Liver (tissue), 9 donors: Measurements from ENCODE around the gene PDS5A. TPM values are rescaled to one million over a fixed set of nuclear protein-coding genes. Genes with fewer than 3 reads are reported as not detected.

Source experiments
- DNase-seq: peaks from one replicate; pipeline ENCODE4 v3.0.0-alpha.2; 2017; ENCODE audit warnings: low spot score
- H3K27ac ChIP-seq, 2 donors: one replicate each; pipeline ENCODE4 v1.7.0; 2013; ENCODE audit warnings: inconsistent platforms in 2 of 2, low read length in 2 of 2, control low read depth in 1 of 2, low read depth in 1 of 2, mild to moderate bottlenecking in 1 of 2
- H3K27me3 ChIP-seq, 4 donors: one replicate each; pipeline versions ENCODE4 v1.6.1 to v1.7.0; 2013; ENCODE audit warnings: low read length in 3 of 4, inconsistent platforms in 1 of 4, mild to moderate bottlenecking in 1 of 4, moderate library complexity in 1 of 4; ENCODE audit not compliant: control insufficient read depth in 4 of 4, insufficient read depth in 4 of 4
- H3K36me3 ChIP-seq, 4 donors: one replicate each; pipeline versions ENCODE4 v1.6.1 to v1.7.0; 2013; ENCODE audit warnings: low read length in 3 of 4, mild to moderate bottlenecking in 3 of 4, low read depth in 1 of 4, moderate library complexity in 1 of 4; ENCODE audit not compliant: control insufficient read depth in 4 of 4, insufficient read depth in 3 of 4
- H3K4me1 ChIP-seq, 4 donors: one replicate each; pipeline versions ENCODE4 v1.6.1 to v1.7.0; 2013; ENCODE audit warnings: low read length in 3 of 4, mild to moderate bottlenecking in 3 of 4, moderate library complexity in 1 of 4; ENCODE audit not compliant: control insufficient read depth in 4 of 4, insufficient read depth in 4 of 4
- H3K4me3 ChIP-seq, 3 donors: one replicate each; pipeline versions ENCODE4 v1.6.1 to v1.7.0; 2013; ENCODE audit warnings: low read length in 3 of 3, control low read depth in 1 of 3, low read depth in 1 of 3, mild to moderate bottlenecking in 1 of 3
- H3K9ac ChIP-seq, 2 donors: one replicate each; pipeline ENCODE4 v1.7.0; 2013; ENCODE audit warnings: low read length in 2 of 2, mild to moderate bottlenecking in 2 of 2, moderate library complexity in 2 of 2, control low read depth in 1 of 2, low read depth in 1 of 2
- H3K9me3 ChIP-seq, 4 donors: one replicate each; pipeline versions ENCODE4 v1.6.1 to v1.7.0; 2013; ENCODE audit warnings: low read length in 3 of 4; ENCODE audit not compliant: control insufficient read depth in 4 of 4
- CTCF ChIP-seq: fragments of 150-350 bp; IDR thresholded peaks from 2 replicates; pipeline ENCODE4 v1.5.1; 2017; ENCODE audit warnings: improper control_type of control experiment, low read depth, low read length; ENCODE audit not compliant: missing input control
- EGR1 ChIP-seq, 2 donors: IDR thresholded peaks; 2 replicates each; pipeline ENCODE4 v1.6.1; 2016 to 2018; ENCODE audit warnings: antibody characterized with exemption in 2 of 2, low read depth in 2 of 2
- FOXA1 ChIP-seq: IDR thresholded peaks from 2 replicates; pipeline ENCODE4 v1.6.1; 2016; ENCODE audit warnings: antibody characterized with exemption
- FOXA2 ChIP-seq: IDR thresholded peaks from 2 replicates; pipeline ENCODE4 v1.6.1; 2016; ENCODE audit warnings: antibody characterized with exemption
- GABPA ChIP-seq, 2 donors: IDR thresholded peaks in 1 of 2; conservative IDR thresholded peaks in 1 of 2; 2 replicates each; pipeline ENCODE4 v1.6.1; 2016; ENCODE audit warnings: antibody characterized with exemption in 2 of 2, mild to moderate bottlenecking in 1 of 2, moderate library complexity in 1 of 2
- HNF4A ChIP-seq, 2 donors: conservative IDR thresholded peaks; 2 replicates each; pipeline ENCODE4 v1.6.1; 2016; ENCODE audit warnings: antibody characterized with exemption in 2 of 2, mild to moderate bottlenecking in 2 of 2
- HNF4G ChIP-seq: IDR thresholded peaks from 2 replicates; pipeline ENCODE4 v1.6.1; 2016; ENCODE audit warnings: antibody characterized with exemption
- JUND ChIP-seq, 2 donors: IDR thresholded peaks; 2 replicates each; pipeline ENCODE4 v1.6.1; 2016; ENCODE audit warnings: antibody characterized with exemption in 2 of 2
- NR2F2 ChIP-seq: IDR thresholded peaks from 2 replicates; pipeline ENCODE4 v1.6.1; 2016; ENCODE audit warnings: antibody characterized with exemption
- RAD21 ChIP-seq, 2 donors: IDR thresholded peaks; 2 replicates each; pipeline ENCODE4 v1.6.1; 2016; ENCODE audit warnings: antibody characterized with exemption in 2 of 2, mild to moderate bottlenecking in 2 of 2
- RXRA ChIP-seq, 2 donors: IDR thresholded peaks; 2 replicates each; pipeline ENCODE4 v1.6.1; 2017 to 2018; ENCODE audit warnings: antibody characterized with exemption in 2 of 2, mild to moderate bottlenecking in 1 of 2
- SP1 ChIP-seq: IDR thresholded peaks from 2 replicates; pipeline ENCODE4 v1.6.1; 2018; ENCODE audit warnings: antibody characterized with exemption, mild to moderate bottlenecking
- TAF1 ChIP-seq: conservative IDR thresholded peaks from 2 replicates; pipeline ENCODE4 v1.6.1; 2016; ENCODE audit warnings: antibody characterized with exemption, mild to moderate bottlenecking
- YY1 ChIP-seq: IDR thresholded peaks from 2 replicates; pipeline ENCODE4 v1.6.1; 2016; ENCODE audit warnings: antibody characterized with exemption, mild to moderate bottlenecking
- ZBTB33 ChIP-seq: IDR thresholded peaks from 2 replicates; pipeline ENCODE4 v1.6.1; 2016; ENCODE audit warnings: antibody characterized with exemption
- WGBS: extraction: QIAGEN DNeasy Blood & Tissue Kit; methylation state at CpG from one replicate; pipeline ENCODE4 v1.1.7; 2013; 5-methylcytosine and 5-hydroxymethylcytosine counted together
- polyA plus RNA-seq, 2 donors: library from polyadenylated mRNA; stranded (reverse) in 1 of 2; unstranded in 1 of 2; fragments of 200-250 nt in 1 of 2; fragments of >200 nt in 1 of 2; fragmentation: Nextera tagmentation in 1 of 2; extraction: Ambion mirVana in 1 of 2; gene quantifications; one replicate each; pipeline versions ENCODE4 v1.2.1 to v1.2.3, GENCODE V29; 2013 to 2015
- total RNA-seq, 2 donors: library from RNA; depleted of rRNA; stranded (reverse); fragments of >200 nt; gene quantifications; one replicate each; pipeline ENCODE4 v1.2.3, GENCODE V29; 2014
- TF ChIP-seq, protein P1 (sequence below): IDR thresholded peaks from 2 replicates; pipeline ENCODE4 v1.6.1; 2016; ENCODE audit warnings: antibody characterized with exemption, mild to moderate bottlenecking
- TF ChIP-seq, protein P2 (sequence below): IDR thresholded peaks from 2 replicates; pipeline ENCODE4 v1.6.1; 2016; ENCODE audit warnings: antibody characterized with exemption
- TF ChIP-seq, protein P3 (sequence below): IDR thresholded peaks from 2 replicates; pipeline ENCODE4 v1.6.1; 2016; ENCODE audit warnings: antibody characterized with exemption
- donor health status: healthy.
- donor health status: healthy.
- donor health status: healthy.
- donor health status: healthy.
- donor health status: healthy.

PDS5A gene
- total and polyA plus RNA-seq, 4 donors: 10.6 to 59.6 (median 25.9) TPM

DNA sequence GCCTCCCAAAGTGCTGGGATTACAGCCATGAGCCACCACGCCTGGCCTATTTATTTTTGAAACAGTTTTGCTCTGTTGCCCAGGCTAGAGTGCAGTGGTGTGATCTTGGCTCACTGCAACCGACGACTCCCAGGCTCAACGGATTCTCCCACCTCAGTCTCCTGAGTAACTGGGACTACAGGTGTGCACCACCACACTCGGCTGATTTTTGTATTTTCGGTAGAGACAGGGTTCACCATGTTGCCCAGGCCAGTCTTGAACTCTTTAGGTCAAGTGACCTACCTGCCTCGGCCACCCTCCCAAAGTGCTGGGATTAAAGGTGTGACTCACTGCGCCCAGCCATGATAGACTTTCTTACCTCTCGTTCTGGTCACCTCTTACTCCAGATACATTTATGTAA, 155.8 kb downstream of the PDS5A start:
- H3K4me1 ChIP-seq: peaks cover 0 to 6% (median 3%) of the 10 kb centered on the region in 4 donors
- no peak overlapping the region for H3K27ac ChIP-seq
- WGBS: 97% methylated on average over 9 of the region's 9 CpGs
- H3K4me3 ChIP-seq: no peak overlapping the region
- DNase-seq: no peak
- H3K27me3 ChIP-seq: no peaks in the 10 kb centered on the region
- H3K9ac ChIP-seq: no peak overlapping the region
- TF ChIP-seq FOXA1: no peak
- TF ChIP-seq, protein P1, sequence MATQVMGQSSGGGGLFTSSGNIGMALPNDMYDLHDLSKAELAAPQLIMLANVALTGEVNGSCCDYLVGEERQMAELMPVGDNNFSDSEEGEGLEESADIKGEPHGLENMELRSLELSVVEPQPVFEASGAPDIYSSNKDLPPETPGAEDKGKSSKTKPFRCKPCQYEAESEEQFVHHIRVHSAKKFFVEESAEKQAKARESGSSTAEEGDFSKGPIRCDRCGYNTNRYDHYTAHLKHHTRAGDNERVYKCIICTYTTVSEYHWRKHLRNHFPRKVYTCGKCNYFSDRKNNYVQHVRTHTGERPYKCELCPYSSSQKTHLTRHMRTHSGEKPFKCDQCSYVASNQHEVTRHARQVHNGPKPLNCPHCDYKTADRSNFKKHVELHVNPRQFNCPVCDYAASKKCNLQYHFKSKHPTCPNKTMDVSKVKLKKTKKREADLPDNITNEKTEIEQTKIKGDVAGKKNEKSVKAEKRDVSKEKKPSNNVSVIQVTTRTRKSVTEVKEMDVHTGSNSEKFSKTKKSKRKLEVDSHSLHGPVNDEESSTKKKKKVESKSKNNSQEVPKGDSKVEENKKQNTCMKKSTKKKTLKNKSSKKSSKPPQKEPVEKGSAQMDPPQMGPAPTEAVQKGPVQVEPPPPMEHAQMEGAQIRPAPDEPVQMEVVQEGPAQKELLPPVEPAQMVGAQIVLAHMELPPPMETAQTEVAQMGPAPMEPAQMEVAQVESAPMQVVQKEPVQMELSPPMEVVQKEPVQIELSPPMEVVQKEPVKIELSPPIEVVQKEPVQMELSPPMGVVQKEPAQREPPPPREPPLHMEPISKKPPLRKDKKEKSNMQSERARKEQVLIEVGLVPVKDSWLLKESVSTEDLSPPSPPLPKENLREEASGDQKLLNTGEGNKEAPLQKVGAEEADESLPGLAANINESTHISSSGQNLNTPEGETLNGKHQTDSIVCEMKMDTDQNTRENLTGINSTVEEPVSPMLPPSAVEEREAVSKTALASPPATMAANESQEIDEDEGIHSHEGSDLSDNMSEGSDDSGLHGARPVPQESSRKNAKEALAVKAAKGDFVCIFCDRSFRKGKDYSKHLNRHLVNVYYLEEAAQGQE: no peak
- no peak for TF ChIP-seq TAF1
- no peak for TF ChIP-seq ZBTB33
- no peak for TF ChIP-seq HNF4A (conservative IDR thresholded peaks at IDR 0.05)
- TF ChIP-seq HNF4G: no peak
- TF ChIP-seq YY1: no peak
- TF ChIP-seq FOXA2: no peak
- TF ChIP-seq RAD21 (IDR thresholded peaks at IDR 0.05): no peak
- TF ChIP-seq NR2F2: no peak
- no peak for TF ChIP-seq EGR1 (IDR thresholded peaks at IDR 0.05; ENCODE audit: low read depth in 2 of 2)
- TF ChIP-seq, protein P2, sequence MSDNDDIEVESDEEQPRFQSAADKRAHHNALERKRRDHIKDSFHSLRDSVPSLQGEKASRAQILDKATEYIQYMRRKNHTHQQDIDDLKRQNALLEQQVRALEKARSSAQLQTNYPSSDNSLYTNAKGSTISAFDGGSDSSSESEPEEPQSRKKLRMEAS: no peak
- TF ChIP-seq SP1: no peak
- TF ChIP-seq, protein P3, sequence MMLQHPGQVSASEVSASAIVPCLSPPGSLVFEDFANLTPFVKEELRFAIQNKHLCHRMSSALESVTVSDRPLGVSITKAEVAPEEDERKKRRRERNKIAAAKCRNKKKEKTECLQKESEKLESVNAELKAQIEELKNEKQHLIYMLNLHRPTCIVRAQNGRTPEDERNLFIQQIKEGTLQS: no peak
- TF ChIP-seq JUND (IDR thresholded peaks at IDR 0.05): no peak
- TF ChIP-seq RXRA (IDR thresholded peaks at IDR 0.05): no peak
- peaks cover 0 to 8% (median 2%) of the 10 kb centered on the region in 4 donors for H3K36me3 ChIP-seq
- no peaks in the 10 kb centered on the region for H3K9me3 ChIP-seq

DNA sequence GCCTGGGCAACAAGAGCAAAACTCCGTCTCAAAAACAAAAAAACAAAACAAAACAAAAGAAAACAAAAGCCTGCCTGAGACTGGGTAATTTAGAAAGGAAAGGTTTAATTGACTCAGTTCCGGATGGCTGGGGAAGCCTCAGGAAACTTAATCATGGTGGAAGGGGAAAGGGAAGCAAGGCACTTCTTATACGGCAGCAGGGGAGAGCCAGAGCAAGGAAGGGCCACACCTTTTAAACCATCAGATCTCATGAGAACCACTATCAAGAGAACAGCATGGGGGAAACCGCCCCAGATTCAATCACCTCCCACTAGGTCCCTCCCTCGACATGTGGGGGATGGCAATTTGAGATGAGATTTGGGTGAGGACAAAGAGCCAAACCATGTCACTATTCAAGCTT, 157.5 kb downstream of the PDS5A start:
- DNase-seq: no peak
- H3K4me1 ChIP-seq: peaks cover 0 to 2% (median under 1%) of the 10 kb centered on the region in 4 donors
- 74% methylated on average over 5 of the region's 5 CpGs for WGBS
- no peaks in the 10 kb centered on the region for H3K27me3 ChIP-seq
- H3K27ac ChIP-seq: no peak overlapping the region
- no peak overlapping the region for H3K9ac ChIP-seq
- no peaks in the 10 kb centered on the region for H3K9me3 ChIP-seq
- H3K4me3 ChIP-seq: no peak overlapping the region
- H3K36me3 ChIP-seq: peaks cover 0 to 7% (median 2%) of the 10 kb centered on the region in 4 donors
- TF ChIP-seq JUND (IDR thresholded peaks at IDR 0.05) (no peak), HNF4A (conservative IDR thresholded peaks at IDR 0.05) (no peak), GABPA (IDR thresholded peaks at IDR 0.05 in 1 of 2, conservative IDR thresholded peaks at IDR 0.05 in 1 of 2) (no peak), CTCF (no peak), YY1 (no peak), TAF1 (no peak), RXRA (IDR thresholded peaks at IDR 0.05) (no peak), FOXA1 (no peak), FOXA2 (no peak), RAD21 (IDR thresholded peaks at IDR 0.05) (no peak), SP1 (no peak), NR2F2 (no peak)
- TF ChIP-seq, protein P3: no peak
- TF ChIP-seq, protein P1: no peak
- TF ChIP-seq, protein P2: no peak
